Measurements from ENCODE around the gene GNE.

GRCh38 chr9:36174271-36174670, 84.0 kb downstream of the GNE start:
- TF ChIP-seq POLR2A (IDR thresholded peaks at IDR 0.05) = no peak
- no peak for TF ChIP-seq CTCF (IDR thresholded peaks at IDR 0.05)
